ENCODE results near the gene MFSD6.

Gene MFSD6

DNA sequence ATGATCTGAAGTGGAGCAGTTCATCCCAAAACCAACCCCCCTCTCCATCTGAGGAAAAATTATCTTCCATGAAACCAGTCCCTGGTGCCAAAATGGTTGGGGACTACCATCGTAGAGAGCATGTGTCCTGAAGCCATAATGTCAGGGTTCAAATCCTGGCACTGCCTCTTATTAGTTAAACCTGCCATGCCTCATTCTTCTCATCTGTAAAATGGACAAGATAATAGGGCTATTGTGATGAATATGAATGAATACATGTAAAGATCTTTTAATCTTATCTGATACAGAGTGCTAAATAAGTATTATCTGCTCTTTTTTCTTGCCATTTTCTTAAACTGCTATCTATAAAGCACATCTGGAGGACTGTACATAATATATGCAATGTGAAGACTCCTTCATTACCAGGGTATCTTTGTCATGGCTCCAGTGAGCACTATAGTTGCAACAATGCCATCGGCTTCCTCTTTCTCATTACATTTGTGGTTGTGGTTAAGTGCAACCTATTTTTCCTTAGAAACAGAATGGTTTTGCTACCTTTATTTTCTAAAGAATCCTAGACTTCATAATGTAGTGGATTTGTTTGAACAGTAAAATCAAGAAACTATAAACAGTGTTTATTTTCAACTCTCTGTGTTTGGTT lies 27.0 kb downstream of the MFSD6 start:
- no peak for DNase-seq (ENCODE audit: low read depth in 2 of 2, low spot score in 1 of 2)

DNA sequence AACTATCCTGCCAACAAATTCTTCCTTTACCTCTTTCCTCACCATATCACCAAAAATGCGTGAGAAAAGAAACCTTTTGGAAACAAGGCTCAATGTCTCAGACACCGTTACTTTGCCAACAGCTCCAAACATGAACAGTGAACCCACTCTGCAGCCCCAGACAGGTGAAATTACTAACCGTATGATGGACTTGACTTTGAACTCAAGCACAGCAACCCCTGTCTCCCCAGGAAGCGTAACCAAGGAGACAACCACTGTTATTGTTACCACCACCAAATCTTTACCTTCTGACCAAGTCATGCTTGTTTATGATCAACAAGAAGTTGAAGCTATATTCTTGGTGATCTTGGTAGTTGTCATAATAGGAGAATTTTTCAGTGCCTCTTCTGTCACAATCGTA lies 28.4 kb downstream of the MFSD6 start:
- DNase-seq (ENCODE audit: low read depth in 2 of 2, low spot score in 1 of 2) = no peak

DNA sequence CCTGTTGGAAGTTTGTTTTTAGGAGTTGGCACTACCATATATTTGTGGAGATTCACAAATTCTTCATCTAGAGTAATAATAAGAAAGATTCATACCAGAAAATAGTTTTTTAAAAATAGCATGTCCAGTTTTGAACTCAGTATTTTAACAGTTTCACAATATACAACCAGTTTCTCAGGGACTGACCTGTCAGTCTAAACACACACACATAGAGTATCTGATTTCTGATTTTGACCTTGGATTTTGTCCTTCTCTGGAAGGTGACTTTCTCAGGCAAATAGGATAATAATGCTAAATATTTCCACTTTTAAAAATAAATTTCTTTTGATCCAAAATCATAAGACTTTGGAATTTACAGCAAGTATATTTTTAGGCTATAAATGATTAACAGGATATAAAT lies 32.0 kb downstream of the MFSD6 start:
- no peak for DNase-seq (ENCODE audit: low read depth in 2 of 2, low spot score in 1 of 2)

DNA sequence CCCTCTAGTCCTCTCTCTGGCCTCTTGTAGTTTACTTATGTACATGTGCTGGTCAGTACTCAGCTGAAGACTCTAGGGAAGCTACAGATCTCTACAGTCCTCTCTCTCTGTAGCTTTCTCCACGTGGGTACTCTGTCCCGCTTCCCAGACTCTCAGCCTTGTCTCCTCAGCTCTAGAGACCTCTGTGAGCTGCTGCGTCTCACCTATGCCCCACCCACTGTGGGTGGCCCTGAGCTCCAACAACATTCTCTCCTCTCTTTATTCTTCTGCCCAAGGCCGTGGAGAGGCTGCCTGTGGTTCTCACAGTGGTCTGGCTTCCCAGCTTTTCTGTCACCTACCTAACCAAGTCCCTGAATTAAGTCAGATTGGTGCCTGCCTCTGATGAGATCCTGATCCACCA lies 33.4 kb downstream of the MFSD6 start:
- no peak for DNase-seq (ENCODE audit: low read depth in 2 of 2, low spot score in 1 of 2)

DNA sequence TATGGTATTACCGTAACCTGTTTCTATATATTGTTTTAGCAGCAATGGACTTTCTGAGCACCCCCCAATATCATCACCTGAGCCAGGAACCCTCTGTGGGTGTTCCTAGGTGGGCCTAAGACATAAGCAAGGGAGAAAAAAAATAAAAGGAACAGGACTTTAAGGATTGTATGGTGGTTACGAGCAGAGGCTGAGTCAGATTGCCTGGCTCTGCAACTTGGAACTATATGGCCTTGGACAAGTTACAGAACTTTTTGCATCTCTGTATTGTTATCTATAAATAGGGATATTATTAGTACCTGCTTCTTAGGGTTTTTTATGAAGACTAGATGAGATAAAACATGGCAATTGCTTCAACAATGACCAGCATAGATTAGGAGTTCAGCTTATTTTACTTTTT lies 34.9 kb downstream of the MFSD6 start:
- DNase-seq (ENCODE audit: low read depth in 2 of 2, low spot score in 1 of 2) = no peak

DNA sequence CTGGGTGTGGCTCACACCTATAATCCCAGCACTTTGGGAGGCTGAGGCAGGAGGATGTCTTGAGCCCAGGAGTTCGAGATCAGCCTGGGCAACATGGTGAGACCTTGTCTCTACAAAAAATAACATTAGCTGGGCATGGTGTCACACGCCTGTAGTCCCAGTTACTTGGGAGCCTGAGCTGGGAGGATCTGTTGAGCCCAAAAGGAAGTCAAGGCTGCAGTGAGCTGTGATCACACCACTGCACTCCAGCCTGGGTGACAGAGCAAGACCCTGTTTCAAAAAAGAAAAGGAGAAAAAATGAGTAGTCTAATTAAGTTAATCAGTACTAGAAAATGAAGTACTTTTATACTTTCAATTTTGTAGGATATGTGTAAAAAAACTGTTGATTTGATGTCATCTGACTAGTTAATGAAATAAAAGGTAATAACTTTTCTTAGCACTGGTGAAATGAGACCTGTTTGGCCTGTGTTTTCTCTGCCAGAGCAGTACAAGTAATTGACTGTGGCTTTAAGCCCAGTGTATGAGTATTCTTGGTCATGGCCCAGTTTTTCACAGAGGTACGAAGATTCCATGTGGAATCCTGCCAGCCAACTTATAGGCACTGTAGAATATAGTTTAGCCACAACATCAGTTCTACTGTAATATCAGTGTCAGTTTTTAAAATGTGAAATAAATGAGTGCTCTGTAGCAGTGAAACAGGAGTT lies 35.8 kb downstream of the MFSD6 start:
- DNase-seq (ENCODE audit: low read depth in 2 of 2, low spot score in 1 of 2) = no peak

DNA sequence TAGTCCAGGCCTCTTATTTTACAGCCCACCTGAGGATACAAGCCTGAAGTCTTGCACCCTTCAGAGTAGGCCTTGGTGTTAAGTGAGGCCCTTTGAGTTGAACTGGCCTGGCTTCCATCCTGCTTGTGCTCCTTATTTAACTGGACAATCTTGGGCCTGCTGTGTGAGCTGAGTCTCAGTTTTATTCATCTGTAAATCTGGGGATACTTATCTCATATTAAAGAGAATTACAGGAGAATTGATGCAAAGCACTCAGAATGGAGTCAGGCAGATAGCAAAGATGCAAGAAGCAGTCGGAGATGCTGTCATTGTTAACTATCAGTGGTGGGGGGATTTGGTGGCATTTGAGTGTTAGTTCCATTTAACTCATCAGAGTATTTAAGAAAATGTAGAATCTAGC lies 36.8 kb downstream of the MFSD6 start:
- no peak for DNase-seq (ENCODE audit: low read depth in 2 of 2, low spot score in 1 of 2)

DNA sequence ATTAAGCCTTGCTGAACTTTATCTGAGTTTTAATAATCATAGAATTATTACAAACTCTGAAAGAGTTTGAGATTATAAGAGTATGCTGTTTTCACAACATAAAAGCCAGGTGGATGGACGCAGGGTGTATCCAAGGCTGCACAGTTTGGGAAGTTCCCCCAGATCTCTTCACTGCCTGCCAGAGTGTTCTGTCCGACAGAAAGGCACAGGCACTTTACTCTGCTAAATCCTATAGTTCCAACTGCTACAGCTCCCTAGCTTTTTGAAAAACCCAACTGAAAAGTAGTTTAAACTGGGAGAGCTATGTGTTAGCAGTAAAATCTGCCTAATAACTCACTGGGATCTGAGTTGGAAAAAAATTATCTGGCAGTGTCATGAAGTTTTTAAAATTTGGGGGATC lies 38.0 kb downstream of the MFSD6 start:
- no peak for DNase-seq (ENCODE audit: low read depth in 2 of 2, low spot score in 1 of 2)

DNA sequence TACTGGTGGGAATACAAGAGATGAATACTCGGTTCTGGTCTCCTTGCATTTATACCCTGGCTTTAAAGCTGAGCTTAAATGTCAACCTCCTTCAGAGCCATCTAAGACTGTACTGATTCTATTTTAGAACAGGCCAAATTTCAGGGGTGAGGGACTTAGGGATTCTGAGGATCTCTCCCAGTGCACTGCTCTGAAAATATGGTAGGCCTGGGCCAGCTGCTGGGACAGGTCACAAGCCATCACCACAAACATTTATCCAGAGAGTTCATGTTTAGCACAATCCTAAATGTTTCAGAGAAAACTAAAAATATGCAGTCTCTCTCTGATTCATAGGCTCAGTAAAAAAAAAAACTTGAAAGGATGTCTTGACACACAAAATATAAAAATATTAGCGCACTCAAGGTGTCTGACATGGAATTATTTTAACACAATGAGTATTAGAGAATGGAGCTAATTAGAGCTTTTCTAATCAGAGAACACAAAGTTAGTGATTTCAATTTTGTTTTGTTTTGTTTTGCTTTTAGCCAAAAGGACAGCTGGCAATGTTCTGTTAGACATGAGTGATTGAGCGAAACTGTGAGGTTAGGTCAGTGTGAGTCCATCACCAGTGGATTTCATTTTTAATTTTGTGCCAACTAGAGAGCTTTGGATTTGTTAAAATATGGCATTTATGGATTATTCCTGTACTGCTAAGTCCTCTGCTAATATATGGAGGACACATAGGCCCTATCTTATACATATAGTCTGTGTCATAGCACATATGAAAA lies 38.8 kb downstream of the MFSD6 start:
- no peak for DNase-seq (ENCODE audit: low read depth in 2 of 2, low spot score in 1 of 2)

DNA sequence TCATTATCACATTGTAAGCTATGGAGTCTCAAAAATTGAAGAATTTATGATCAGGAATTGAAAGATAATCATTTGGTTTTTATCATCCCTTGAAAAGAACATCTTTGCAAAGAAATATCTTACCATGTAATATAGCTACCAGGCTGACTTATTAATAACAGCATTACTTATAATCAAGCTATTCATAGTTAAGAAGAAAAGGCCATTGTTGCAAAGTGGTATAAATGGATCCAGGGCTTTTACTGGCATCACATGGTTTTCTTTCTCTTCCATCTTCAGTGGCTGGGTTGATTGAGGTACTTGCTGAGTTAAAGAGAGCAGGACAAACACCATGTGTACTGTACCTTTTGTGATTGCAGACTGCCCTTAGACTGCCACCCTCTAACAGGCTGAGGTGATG lies 39.6 kb downstream of the MFSD6 start:
- DNase-seq (ENCODE audit: low read depth in 2 of 2, low spot score in 1 of 2) = no peak

DNA sequence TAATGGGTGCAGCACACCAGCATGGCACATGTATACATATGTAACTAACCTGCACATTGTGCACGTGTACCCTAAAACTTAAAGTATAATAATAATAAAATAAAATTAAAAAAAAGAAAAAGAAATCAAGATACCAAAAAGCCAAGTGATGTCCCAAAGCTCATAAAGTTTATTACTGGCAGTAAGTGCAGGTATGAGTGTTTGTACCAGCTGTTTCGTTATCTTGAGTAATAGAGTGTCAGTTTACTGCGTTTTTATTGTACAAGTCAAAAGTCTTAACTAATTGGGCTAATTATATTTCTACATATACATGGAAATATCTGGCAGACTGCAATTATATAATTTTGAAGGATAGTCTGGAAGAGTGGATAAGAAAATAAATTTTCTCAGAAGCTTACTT lies 41.8 kb downstream of the MFSD6 start:
- no peak for DNase-seq (ENCODE audit: low read depth in 2 of 2, low spot score in 1 of 2)

DNA sequence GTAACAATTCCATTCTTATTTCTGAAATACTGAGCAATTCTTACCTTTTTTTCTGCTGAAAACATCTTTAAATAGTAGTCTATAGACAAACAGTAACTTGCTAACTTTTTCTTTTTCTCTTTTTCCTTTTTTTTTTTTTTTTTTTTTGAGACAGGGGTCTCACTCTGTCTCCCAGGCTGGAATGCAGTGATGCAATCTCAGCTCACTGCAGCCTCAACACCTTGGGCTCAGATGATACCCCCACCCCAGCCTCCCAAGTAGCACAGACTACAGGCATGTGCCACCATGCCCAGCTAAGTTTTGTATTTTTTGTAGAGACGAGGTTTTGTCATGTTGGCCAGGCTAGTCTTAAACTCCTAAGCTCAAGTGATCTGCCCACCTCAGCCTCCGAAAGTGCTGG lies 42.2 kb downstream of the MFSD6 start:
- DNase-seq (ENCODE audit: low read depth in 2 of 2, low spot score in 1 of 2) = no peak

DNA sequence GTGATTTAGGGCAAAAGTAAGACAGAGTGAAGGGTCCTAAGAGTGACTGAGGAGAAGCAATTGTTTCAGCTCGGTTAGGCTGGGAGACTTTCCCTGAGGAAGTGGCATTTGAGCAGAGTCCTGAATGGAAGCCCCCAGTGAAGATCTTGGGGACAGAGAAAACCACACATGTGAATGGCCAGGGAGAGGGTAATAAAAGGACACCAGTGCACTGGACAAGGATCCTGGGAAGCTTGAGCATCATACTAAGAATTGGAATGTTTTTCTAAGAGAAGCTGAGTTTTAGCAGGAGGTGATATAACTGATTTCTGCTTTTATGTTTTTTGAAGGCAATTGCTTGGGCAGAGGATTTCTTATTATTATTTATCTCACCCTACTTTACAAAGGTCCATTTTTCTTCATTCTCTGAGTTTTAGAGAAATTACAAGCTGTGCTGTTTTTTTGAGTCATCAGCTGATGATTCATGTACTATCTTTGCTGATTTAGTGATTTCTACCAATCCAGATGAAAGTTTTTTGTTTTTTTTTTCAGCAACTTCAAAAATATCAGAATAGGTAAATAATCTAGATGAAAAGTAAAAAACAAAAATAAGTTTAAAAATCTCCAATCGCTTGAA lies 43.5 kb downstream of the MFSD6 start:
- DNase-seq (ENCODE audit: low read depth in 2 of 2, low spot score in 1 of 2) = no peak

DNA sequence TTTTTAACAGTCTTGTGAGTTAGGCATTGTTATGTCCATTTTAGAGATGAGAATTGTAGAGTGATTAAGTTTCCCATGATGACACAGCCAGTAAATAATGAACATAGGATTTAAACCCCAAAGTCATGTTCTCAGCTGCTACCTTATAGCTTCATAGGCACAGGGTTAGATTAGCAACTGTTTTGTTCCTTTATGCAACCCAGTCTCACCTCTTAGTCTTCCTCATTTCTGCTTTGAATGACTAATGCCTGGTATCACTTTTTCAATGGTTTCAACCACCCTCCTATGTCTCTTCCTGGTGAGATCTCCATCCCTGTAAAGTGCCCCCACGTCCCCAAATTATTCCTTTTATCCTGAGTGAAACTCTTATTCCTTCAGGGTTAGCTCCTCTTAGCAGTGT lies 44.3 kb downstream of the MFSD6 start:
- DNase-seq (ENCODE audit: low read depth in 2 of 2, low spot score in 1 of 2) = no peak

DNA sequence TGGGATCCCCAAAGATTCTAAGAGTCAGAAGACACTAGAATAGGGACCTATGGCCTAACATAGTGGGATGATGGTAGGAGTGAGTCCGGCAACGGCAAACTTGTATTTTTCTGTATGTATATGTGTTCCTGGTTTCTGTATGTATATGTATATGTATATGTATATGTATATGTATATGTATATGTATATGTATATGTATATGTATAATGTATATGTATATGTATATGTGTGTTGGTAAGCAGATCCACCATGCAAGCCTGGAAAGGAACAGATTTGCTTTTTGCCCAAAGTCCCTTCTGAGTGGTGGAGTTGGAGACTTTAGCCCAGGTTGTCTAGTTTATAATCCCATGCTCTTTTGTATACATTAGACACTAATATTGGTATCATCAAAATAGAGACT lies 46.6 kb downstream of the MFSD6 start:
- no peak for DNase-seq (ENCODE audit: low read depth in 2 of 2, low spot score in 1 of 2)

DNA sequence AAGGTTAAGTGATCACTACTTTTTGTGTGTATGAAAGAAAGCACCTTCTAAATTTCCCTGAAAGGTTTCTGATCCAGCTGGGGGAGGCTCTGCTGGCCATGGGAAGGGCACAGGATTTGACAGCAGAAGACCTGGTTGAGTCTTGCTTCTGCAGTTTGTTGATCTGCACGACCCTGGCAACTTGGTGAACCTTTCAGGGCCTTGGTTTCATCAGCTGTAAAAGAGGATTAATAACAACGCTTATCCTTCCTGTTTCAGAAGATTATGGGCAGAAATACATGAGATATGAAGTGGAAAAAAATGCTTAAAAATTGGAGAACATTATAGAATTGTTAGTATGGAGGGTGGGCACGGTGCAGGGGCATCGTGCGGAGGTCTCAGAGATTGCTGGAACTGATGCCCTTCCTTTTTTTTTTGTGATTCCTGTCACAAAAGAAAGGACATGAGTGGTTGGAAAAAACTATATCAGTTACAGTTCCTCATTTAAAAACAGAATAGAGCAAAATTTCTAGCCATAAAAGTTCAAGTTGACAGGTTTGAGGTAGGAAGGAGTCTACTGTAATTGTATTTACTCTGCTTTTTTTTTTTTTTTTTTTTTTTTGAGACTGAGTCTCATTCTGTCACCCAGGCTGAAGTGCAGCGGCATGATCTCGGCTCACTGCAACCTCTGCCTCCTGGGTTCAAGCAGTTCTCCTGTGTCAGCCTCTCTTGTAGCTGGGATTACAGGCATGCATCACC lies 47.4 kb downstream of the MFSD6 start:
- DNase-seq (ENCODE audit: low read depth in 2 of 2, low spot score in 1 of 2) = no peak

DNA sequence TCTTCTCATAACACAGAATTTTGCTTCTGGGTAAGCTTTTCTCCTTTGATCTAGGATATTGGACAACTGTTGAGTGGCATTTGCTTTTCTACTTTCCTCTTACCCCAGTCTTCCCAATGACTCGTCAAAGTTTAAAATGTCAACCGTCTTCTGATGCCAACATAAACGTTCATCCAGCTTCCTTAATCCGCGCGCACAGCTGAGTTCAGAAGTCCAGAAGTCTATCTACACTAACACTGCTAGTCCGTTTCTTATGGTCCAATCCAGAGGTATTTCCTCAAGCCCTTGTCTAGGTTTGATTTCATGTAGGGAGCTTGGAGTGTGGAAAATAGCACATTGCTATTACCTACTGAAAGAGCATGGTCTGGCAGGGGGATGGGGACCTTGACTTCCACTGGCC lies 48.7 kb downstream of the MFSD6 start:
- no peak for DNase-seq (ENCODE audit: low read depth in 2 of 2, low spot score in 1 of 2)

DNA sequence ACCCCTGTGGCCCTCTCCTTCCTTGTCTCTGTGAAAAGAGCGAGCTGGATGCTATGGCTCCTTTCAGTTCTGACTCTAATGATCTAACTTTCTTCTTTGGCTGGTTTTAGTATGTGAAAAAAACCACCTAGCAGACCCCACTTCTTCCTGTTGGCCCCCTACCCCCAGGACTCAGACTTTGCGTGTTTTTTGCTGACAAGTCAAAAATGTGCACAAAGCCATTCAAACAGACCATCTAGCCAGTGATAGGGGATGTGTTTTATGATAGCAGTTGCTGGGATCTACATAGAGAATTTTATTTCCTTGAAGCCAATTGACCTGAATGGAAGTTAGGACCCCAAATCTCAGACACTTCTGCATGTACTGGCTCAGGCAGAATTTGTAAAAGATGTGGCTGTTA lies 49.1 kb downstream of the MFSD6 start:
- DNase-seq (ENCODE audit: low read depth in 2 of 2, low spot score in 1 of 2) = no peak

DNA sequence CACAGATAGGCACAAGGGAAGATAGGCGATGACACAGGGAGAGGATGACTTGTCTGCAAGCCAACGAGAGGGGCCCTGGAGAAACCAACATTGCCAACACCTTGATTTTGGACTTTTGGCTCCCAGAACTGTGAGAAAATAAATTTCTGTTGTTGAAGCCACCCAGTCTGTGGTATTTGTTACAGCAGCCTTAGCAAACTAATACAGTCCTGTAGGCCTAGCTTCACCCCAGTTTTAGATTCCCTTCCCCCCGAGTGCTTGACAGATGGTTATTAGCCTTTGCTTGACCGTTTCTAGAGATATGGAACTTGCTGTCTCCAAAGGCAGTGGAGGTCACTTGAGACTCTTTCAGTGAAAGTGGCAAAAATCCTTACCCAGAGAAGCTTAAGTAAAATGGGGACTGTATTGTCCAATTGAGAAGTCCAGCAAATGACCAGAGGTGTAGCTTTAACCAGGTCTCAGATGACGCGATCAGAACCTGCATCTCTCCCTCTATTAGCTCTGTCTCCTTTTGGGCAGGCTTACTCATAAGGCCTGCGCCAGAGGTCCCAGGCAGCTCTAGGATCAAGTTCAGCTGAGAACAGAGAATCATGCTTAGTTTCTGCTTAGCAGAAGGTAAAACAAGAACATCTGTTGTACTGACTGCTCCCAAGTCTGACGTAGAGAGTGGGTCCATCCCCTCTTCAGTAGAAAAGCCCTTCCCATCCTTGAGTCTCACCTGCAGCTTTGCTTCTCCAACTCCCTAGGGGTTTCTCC lies 50.4 kb downstream of the MFSD6 start:
- no peak for DNase-seq (ENCODE audit: low read depth in 2 of 2, low spot score in 1 of 2)

DNA sequence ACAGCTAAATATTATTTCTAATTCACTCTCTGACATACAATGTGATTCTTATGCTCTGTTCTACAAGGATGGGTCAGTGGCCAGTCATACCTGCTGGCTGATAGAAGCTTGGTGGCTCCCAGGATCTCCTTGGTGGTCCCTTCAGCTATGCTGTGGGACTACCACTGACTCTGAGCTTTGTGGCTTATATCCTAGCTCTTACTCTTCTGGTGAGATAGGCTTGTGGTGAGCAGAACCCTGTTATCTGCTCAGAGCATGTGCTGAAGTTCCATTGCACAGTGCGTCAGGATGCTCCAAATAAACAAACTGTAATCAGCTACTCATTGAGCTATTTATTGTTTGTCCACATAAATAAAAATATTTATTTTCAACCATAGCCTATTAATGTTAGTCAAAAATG lies 51.7 kb downstream of the MFSD6 start:
- DNase-seq (ENCODE audit: low read depth in 2 of 2, low spot score in 1 of 2) = no peak

DNA sequence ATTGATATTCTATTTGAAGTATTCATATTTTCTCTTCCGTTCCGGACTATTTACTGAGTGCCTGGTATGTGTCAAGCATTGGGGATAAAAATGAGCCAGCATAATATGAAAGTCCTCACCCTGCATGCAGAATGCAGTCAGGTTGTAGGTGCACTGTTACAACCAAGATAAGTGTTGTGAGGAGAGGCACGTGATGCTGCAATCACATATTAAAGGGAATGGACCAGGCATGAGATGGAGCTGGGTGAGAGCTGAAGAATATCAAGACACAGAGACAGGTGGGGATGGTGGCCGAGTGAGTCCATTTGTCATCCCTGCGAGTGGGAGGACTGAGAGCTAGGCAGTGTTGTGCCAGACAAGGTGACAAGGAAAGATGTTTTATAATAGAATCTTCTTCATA lies 52.3 kb downstream of the MFSD6 start:
- DNase-seq (ENCODE audit: low read depth in 2 of 2, low spot score in 1 of 2) = no peak

All from stimulated activated CD8-positive, alpha-beta memory T cell treated with anti-CD3 and anti-CD28 coated beads, Interleukin-4, amount 100 ng/mL, for 4 hours (primary cell).